ENCODE measurements around the gene PIK3R5. TPM values are rescaled to one million over a fixed set of nuclear protein-coding genes. Genes with fewer than 3 reads are reported as not detected.
A peak's percentile ranks its signal among the peaks of the same experiment; 100 is the strongest.

PIK3R5 gene
- total RNA-seq, 6 donors from 2014 or later = 22.3 to 175 (median 49.8) TPM

DNA sequence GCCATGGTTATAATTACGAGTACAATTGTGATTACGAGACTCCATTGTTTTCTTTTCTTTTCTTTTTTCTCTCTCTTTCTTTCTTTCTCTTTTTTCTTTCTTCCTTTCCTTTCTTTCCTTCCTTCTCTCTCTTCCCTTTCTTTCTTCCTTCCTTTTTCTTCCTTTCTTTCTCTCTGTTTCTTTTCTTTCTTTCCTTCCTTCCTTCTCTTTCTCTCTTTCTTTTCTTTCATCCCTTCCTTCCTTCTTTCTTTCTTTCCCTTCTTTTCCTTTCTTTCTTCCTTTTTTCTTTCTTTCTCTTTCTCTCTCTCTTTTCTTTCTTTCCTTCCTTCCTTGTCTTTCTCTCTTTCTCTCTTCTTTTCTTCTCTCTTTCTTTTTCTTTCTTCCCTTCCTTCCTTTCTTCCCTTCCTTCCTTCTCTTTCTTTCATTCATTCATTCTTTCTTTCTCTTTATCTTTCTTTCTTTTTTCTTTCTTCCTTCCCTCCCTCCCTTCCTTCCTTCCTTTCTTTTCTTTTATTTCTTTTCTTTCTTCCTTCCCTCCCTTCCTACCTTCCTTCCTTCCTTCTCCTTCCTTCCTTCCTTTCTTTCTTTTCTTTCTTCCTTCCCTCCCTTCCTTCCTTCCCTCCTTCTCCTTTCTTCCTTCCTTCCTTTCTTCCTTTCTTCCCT, 41.7 kb upstream of the PIK3R5 start:
- no peak for TF ChIP-seq POLR2AphosphoS5 (IDR thresholded peaks at IDR 0.05)
- TF ChIP-seq, protein P1, sequence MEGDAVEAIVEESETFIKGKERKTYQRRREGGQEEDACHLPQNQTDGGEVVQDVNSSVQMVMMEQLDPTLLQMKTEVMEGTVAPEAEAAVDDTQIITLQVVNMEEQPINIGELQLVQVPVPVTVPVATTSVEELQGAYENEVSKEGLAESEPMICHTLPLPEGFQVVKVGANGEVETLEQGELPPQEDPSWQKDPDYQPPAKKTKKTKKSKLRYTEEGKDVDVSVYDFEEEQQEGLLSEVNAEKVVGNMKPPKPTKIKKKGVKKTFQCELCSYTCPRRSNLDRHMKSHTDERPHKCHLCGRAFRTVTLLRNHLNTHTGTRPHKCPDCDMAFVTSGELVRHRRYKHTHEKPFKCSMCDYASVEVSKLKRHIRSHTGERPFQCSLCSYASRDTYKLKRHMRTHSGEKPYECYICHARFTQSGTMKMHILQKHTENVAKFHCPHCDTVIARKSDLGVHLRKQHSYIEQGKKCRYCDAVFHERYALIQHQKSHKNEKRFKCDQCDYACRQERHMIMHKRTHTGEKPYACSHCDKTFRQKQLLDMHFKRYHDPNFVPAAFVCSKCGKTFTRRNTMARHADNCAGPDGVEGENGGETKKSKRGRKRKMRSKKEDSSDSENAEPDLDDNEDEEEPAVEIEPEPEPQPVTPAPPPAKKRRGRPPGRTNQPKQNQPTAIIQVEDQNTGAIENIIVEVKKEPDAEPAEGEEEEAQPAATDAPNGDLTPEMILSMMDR (IDR thresholded peaks at IDR 0.05) = no peak
- H3K4me1 ChIP-seq = peaks cover 14 to 26% (median 20%) of the 10 kb centered on the region in 4 donors
- no peak overlapping the region for H3K27ac ChIP-seq
- no peaks in the 10 kb centered on the region for H3K36me3 ChIP-seq
- no peak overlapping the region for H3K4me3 ChIP-seq
- peaks cover 3 to 35% (median 22%) of the 10 kb centered on the region in 4 donors for H3K27me3 ChIP-seq
- DNase-seq (no peak), ATAC-seq (ENCODE audit: low FRiP score in 2 of 2) (no peak)
- 97 to 100% methylated on average over 2 of the region's 2 CpGs for WGBS, 2 donors
- H3K9me3 ChIP-seq = no peaks in the 10 kb centered on the region

DNA sequence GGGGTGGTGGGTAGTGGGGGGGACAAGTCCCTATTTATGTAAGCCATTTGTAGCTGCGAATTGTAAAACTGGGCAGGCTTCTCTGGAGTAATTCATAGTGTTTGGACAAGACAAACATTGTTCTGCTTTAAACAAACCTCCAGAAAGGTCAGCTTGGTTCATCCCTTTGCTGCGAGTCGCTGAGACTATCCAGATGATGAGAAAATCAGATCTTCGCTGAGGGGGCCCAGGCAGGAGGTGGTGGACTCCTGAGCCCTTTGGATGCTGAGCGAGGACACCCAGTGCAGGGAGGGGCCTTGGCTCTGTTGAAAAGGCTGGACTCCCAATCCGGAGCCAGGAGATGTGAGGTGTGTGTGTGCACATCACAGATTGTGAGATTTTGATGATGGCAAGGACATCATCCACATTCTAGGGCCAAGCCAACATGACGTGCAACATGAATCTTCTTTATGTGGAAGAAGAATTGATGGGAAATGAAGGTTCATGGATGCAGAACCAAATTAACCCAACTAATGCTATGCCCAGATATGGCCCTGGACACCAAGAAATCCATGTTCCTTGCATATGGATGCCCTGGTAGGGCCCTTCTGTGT, 40.8 kb upstream of the PIK3R5 start:
- DNase-seq (no peak), ATAC-seq (ENCODE audit: low FRiP score in 2 of 2) (no peak)
- 71 to 78% methylated on average over 7 of the region's 7 CpGs for WGBS, 2 donors
- no peak overlapping the region for H3K4me3 ChIP-seq
- TF ChIP-seq, protein P1 (IDR thresholded peaks at IDR 0.05) = no peak
- TF ChIP-seq EP300 (IDR thresholded peaks at IDR 0.05) (no peak), POLR2AphosphoS5 (IDR thresholded peaks at IDR 0.05) (no peak)
- H3K9me3 ChIP-seq = no peaks in the 10 kb centered on the region
- H3K27me3 ChIP-seq = peaks cover 3 to 37% (median 24%) of the 10 kb centered on the region in 4 donors
- no peaks in the 10 kb centered on the region for H3K36me3 ChIP-seq
- peaks cover 14 to 27% (median 20%) of the 10 kb centered on the region in 4 donors for H3K4me1 ChIP-seq
- no peak overlapping the region for H3K27ac ChIP-seq

DNA sequence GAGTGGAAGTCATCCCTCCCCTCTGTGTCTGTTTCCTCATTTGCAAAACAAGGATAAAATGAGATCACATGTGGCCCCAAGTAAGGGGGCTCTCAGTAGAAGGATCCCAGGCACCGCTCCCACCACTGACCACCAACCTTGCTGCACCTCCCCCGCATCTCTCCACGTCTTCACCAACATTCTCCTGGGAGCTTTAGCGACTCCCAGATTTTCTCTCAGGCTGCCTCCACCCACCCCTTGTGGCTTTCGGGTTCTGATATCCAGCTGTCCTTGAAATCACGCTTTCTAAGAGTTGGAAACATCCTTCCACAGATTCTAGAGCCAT, 39.4 kb upstream of the PIK3R5 start:
- Histone ChIP-seq H3K27me3 (peaks cover 3 to 37% (median 24%) of the 10 kb centered on the region in 4 donors), H3K36me3 (no peaks in the 10 kb centered on the region), H3K27ac (no peak overlapping the region), H3K4me1 (peaks cover 14 to 27% (median 20%) of the 10 kb centered on the region in 4 donors), H3K4me3 (no peak overlapping the region), H3K9me3 (no peaks in the 10 kb centered on the region)
- no peak for DNase-seq
- TF ChIP-seq, protein P1 (IDR thresholded peaks at IDR 0.05) = no peak
- TF ChIP-seq EP300 (IDR thresholded peaks at IDR 0.05) (no peak), POLR2AphosphoS5 (IDR thresholded peaks at IDR 0.05) (no peak), POLR2A (IDR thresholded peaks at IDR 0.05) (no peak)
- WGBS, 2 donors = 65 to 69% methylated on average over 6 of the region's 6 CpGs
- no peak for ATAC-seq (ENCODE audit: low FRiP score in 2 of 2)

DNA sequence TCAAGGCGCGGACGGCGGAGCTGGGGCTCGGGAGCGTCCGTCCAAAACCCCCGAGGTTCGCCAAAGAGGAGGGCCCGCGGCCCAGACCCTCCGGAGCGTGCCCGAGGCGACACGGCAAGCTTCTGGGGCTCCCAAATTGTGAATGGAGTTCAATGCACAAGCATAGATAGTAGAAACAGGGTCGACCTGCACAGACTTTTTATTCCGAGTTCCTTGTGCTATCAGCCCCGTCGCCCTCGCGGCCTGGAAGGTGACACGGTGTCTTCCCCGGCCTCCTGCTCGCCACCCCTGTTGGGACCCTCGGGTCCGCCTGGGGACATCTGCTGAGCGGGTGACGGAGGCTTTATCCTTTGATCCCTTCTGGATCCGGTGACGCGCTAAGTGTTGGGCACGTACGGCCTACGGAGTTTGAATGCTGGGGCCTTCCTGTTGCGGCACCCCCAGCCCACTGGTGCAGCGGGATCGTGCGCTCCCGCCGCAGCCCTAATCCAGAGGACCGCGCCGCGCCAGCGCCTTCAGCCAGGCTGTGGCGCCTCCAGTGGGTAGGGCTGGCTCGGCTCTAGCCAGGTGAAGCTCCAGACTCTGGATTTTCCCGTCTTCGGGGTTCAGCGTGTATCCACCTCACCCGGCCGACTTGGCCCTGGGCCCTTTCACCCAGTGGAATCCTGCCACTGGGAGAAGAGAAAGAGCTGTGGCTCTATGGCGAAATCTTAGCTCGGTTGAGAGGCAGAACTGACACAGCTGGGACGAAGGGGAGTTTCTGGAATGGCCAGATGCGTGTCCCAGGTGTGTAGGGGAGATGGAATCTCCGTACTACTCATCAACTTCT, 38.8 kb upstream of the PIK3R5 start:
- Histone ChIP-seq H3K27ac (no peak overlapping the region), H3K36me3 (no peaks in the 10 kb centered on the region), H3K4me3 (peak overlapping the region in 3 of 4 donors; percentile 36 to 48 (median 41)), H3K4me1 (peaks cover 14 to 27% (median 20%) of the 10 kb centered on the region in 4 donors), H3K27me3 (peaks cover 3 to 39% (median 25%) of the 10 kb centered on the region in 4 donors), H3K9me3 (no peaks in the 10 kb centered on the region)
- TF ChIP-seq, protein P1 (IDR thresholded peaks at IDR 0.05) = no peak
- TF ChIP-seq POLR2A (IDR thresholded peaks at IDR 0.05) = no peak
- no peak for TF ChIP-seq EP300 (IDR thresholded peaks at IDR 0.05)
- TF ChIP-seq POLR2AphosphoS5 (IDR thresholded peaks at IDR 0.05) = no peak
- 13 to 42% methylated on average over 5 to 52 of the region's 58 CpGs for WGBS, 2 donors
- ATAC-seq (ENCODE audit: low FRiP score in 2 of 2) (no peak), DNase-seq (peak in 1 of 2 donors; percentile 59)
